HG03064 (cell line): Measurements from ENCODE around the gene ZNF765.
"Not testable (repeated sequence)": the region's sequence is repeated elsewhere in the genome, so short reads cannot be mapped to it uniquely, and the experiment has no call there.

Experiments used
- ATAC-seq: cut with Tn5 transposase; IDR thresholded peaks from one replicate; pipeline ENCODE4 v1.9.1; 2021; ENCODE audit warnings: low read depth; ENCODE audit not compliant: unreplicated experiment

Gene ZNF765

DNA sequence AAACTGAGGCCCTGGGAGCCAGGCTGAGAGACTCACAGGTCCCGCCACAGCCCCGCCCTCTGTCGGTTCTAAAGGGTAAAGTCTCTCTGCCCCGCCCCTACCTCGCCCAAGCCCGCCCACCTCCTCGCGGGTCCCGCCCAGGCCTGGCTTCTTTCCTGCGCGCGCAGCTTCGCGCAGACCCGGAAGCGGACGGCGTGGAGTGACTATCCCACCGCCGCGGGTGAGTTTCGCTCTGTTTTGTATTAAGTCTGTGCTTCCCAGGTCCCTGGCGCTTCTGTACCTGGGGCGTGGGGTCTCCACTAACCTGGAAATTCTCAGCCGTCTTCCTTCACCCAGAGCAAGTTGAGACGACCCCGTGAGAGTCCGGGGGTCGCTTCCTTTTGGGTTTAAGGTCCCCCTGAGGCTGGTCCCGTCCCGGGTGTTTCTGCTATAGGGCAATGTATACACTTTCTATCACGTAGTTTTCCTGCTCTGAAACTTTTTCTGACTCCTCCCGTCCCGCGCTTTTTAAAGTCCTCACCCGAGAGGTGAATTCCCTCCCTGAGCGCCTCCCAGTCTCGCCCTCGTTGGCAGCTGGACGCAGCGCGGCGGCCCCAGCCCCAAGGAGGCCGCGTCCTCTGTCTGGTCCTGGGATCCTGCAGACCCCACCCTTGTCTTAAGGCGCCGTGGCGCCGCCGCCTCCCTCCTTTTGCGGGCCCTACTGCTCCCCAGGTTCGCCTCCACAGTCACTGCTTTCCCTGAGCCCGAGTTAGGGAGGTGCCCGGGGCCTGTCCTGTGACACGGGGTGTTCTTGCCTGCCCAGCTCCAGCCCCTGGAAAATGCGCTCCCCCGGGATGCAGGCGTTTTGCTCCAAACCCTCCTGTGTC is at the start of gene ZNF765:
TSS of gene ZNF765 (plus strand) at position 176 of the 866 bp plus-strand sequence. CDS start 2,867 bp downstream, outside the sequence.
- peak; percentile 70 for ATAC-seq

DNA sequence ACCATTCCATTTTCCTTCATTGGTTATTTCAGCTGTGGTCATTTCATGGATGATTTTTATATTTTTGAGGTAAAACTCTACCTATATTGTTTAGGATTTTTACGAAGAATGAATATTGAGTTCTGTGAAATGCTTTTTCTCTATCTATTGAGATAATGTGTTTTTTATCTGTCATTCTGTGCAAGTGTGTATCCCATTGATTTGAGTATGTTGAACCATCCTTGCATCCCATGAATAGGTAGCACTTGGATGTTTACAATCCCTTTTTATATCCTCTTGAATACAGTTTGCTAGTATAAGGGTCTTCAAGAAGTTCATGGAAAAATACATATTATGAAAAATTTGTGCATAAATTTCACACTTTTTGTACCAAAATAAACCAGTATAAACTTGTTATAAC is 39.2 kb upstream of the ZNF765 start:
- no peak for ATAC-seq

DNA sequence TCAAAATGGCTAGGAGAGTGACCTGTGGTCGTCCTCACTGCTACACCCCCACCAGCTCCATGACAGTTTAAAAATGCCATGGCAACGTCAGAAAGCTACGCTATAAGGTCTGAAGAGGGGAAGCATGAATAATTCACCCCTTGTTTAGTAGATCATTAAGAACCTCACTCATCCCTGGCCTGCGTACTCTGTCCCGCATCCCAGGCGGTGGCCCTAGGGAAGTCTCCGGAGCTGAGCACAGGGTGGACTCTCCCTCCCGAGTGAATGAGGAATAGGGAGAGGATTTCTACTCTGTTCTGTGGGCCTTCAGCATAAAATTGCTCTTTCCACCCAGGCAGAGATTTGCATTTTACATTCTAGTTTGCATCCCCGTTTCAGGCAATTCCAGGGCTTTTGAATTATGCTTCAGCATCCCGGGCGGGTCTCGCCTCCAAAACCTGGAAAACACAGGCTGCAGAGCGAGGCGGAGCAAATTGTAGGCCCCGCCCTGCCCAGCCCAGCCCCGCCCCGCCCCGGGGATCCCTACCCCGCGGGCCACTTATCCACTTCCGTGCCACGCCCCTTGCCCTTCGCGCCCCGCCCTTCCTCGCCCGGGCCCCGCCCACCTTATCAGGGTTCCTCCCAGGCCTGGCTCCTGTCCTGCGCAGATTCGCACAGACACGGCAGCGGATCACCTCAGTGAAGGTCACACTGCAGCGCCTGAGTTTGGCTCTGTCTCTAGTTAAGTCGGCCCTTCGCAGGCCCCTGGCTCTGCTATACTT is 36.9 kb upstream of the ZNF765 start:
- no peak for ATAC-seq

DNA sequence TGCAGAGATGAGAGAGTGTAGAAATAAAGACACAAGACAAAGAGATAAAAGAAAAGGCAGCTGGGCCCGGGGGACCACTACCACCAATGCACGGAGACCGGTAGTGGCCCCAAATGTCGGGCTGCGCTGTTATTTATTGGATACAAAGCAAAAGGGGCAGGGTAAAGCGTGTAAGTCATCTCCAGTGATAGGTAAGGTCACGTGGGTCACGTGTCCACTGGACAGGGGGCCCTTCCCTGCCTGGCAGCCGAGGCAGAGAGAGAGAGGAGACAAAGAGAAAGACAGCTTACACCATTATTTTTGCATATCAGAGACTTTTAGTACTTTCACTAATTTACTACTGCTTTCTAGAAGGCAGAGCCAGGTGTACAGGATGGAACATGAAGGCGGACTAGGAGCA is 34.9 kb upstream of the ZNF765 start:
- not testable (repeated sequence) for ATAC-seq

DNA sequence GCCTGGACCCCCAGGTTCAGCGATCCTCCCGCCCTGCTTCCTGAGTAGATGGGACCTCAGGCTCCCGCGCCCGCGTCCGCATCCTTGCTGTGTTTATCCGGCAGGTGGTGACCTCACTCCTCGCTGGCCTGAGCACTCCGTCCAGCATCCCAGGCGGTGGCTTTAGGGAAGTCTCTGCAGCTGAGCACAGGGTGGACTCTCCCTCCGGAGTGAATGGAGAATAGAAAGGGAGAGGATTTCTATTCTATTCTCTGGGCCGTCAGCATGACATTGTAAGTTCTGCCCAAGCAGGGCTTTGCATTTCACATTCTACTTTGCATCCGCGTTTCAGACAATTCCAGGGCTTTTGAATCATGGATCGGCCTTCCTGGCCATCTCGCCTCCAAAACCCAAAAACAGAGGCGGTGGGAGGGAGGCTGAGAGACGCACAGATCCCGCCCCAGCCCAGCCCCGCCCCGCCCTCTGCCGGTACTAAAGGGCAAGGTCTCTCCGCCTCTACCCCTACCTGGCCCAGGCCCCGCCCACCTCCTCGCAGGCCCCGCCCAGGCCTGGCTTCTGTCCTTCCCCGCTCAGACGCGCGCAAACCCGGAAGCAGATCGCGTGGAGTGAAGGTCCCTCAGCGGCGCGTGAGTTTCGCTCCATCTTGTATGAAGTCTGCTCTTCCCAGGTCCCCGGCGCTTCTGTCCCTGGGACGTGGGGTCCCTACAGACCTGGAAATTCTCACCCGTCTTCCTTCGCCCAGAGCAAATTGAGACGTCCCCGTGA is 29.6 kb upstream of the ZNF765 start, which contains the start of gene ZNF525:
TSS of gene ZNF525 (plus strand) at position 572 of the 765 bp plus-strand sequence. CDS start 6,577 bp downstream, outside the sequence.
- peak; percentile 87 for ATAC-seq

DNA sequence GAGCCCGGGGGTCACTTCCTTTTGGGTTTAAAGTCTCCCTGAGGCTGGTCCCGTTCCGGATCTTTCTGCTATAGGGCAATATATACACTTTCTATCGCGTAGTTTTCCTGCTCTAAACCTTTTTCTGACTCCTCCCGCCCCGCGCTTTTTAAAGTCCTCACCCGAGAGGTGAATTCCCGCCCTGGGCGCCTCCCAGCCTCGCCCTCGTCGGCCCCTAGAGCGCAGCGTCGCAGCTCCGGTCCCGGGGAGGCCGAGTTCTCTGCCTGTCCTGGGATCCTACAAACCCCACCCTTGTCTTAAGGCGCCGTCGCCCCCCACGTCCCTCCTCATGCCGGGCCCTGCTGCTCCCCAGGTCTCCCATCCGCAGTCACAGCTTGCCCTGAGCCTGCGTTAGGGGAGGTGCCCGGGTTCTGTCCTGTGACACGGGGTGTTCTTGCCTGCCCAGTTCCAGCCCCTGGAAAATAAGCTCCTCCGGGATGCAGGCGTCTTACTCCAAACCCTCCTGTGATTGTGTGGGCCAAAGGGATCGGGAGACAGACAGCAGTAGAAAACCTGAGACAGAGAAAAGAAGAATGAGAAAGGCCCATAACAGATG is 29.0 kb upstream of the ZNF765 start:
- ATAC-seq: no peak

DNA sequence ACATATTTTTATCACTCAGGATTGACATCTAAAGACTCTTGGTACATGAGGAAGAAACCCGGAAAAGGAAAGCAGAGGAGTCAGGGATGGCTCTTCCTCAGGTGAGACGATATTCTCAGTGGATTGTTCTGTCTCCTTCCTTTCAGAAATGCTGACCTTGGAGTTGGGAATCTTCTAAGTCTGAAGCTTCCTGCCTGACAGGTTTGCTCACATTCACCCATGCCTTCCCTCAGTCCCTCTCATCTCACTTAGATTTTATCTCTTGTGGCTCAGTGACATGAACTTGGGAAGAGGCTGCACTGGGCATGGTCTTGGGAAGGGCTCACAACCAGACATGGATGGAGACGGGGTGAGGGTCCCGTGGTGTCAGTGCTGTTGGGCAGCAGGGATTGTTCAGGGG is 22.8 kb upstream of the ZNF765 start:
- no peak for ATAC-seq

DNA sequence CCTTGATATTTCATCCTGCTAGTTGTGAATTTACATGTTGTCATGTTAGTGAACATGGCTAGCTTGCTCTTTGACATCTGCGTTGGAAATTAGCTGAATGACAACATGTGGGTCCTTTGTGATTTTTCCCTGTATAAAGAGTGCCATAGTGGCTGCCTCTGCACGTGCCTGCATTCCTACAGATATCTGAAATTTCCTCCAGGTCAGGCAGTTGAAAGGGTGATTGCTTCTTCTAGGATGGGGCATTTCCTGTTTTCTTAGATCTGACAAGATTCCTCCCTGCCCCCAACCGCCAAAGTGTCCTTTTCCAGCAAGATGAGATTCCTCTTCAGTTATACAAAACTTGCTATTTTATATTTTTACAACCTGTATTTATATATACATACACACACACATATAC is 20.7 kb upstream of the ZNF765 start:
- no peak for ATAC-seq

DNA sequence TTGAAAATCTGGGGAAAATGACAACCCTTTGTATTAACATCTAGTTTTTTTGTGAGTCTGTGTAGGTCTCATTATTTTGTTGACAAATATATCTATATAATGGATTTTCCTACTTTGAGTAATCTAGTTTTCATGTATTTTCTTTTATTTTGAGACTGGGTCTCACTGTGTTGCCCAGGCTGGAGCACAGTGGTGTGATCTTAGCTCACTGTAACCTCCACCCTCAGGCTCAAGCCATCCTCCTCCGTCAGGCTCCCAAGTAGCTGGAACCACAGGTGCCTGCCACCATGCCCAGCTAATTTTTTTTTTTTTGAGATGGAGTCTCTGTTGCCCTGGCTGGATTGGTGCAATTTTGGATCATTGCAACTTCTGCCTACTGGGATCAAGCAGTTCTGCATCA is 20.2 kb upstream of the ZNF765 start:
- no peak for ATAC-seq

DNA sequence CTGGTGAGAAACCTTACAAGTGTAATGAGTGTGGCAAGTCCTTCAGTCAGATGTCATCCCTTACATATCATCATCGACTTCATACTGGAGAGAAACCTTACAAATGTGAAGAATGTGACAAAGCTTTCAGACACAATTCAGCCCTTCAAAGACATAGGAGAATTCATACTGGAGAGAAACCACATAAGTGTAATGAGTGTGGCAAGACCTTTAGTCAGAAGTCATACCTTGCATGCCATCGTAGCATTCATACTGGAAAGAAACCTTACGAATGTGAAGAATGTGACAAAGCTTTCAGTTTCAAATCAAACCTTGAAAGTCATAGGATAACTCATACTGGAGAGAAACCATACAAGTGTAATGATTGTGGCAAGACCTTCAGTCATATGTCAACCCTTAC is 13.6 kb upstream of the ZNF765 start:
- ATAC-seq: no peak

DNA sequence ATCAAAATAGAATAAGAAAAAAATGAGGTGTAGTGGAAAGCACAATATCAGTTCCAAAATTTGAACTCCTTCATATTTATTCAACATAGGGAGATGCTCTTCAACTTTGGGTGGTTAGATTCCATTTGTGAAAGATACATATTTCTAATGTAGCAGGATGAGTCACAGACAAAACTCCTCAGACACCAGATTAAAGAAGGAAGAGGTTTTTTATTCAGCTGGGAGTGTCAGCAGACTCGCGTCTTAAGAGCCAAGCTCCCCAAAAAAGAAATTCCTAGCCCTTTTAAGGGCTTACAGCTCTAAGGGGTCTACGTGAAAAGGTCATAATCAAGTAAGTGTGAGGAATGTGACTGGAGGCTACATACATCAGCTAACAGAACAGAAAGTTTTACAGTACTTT is 6.8 kb upstream of the ZNF765 start:
- no peak for ATAC-seq

DNA sequence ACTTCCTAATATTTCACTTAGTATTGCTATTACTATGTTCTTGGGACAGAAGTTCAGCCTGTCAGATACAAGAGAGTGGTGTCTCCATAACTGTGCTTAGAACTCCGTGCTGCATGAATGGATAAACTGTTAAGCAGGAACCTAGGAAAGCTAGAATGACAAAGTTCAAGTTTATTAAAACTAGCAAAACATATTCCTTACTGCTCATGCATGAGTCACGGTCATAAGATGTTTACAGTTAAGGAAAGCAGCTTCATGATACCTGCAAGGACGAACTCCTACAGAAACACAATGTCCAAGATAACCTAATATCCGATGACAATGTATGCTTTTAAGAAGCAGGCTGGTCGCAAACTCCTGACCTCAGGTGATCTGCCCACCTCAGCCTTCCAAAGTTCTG is 6.0 kb upstream of the ZNF765 start:
- ATAC-seq: no peak

DNA sequence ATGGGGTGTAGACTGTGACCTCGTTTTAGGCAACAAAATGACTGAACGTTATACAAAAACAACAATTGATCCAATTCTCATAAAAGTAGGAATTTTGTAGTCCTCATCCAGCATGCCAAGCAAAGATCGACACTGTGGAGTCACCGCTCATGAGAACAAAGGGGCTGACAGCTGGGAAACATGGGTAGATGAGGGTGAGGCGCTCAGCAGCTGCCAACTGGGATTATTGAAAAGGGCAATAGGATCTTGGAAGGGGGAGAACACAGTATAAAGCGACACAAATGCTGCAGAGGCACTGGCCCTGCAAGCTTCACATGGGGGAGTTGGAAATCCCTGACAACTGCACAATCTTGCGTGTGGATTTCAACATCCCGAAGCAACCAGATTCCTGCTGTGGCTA is 5.4 kb upstream of the ZNF765 start:
- no peak for ATAC-seq

DNA sequence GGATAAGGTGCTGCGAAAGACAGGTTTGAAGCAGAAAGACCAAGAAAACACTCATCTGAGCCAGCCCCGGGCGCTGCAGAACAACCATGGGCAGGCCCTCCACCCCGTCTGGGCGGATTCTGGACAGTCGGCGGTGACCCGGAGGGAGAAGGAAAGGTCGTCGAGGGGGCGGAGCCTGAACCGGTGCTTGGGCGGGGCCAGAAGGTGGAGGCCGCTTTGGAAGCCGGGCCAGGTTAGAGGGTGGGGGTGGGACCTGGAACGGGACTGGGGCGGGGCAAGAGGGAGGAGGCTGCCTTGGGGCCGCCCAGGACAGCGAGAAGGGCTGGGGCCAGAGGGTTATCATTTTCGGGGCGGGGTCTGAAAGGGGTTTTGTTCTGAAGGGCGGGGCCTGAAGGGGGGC is 5.0 kb upstream of the ZNF765 start:
- ATAC-seq: no peak

DNA sequence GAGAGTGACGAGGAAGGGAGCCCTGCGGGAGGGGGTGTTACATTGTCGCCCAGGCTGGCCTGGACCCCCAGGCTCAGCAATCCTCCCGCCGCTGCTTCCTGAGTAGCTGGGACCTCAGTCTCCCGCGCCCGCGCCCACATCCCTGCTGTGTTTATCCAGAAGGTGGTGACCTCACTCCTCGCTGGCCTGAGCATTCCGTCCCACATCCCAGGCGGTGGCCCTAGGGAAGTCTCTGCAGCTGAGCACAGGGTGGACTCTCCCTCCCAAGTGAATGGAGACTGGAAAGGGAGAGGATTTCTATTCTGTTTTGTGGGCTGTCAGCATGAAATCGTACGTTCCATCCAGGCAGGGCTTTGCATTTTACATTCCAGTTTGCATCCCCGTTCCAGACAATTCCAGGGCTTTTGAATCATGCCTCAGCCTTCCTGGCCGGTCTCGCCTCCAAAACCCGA is 401 bp upstream of the ZNF765 start:
- no peak for ATAC-seq

DNA sequence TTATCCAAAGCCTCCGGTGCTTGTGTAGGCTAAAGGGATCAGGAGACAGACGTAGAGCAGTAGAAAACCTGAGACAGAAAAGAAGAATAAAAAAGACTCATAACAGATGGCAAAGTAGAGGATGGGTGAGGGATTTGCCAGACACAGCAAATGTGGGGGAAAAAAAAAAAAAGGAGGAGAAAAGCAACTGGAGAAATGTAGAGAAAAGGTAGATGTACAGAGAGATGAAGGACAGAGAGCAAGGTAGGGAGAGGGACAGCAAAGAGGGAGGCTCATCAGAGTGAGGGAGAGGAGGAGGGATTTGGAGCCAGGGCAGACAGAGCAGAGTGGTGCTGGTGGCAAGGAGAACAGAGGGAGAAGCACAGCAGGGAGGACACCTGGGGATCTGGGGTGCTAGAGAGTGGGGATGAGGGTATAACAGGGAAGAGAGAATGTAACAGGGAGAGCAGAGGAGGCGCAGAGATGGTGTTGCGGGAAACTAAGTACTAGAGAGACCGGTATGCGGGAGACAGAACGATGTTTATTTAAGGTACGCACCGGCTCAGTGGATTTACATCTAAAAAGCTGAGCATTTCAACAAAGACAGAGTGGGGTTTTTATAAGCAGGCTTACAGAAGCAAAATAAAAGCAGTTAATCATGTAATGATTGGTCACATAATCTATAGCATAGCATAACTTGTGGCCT is 1.0 kb downstream of the ZNF765 start:
- ATAC-seq: not testable (repeated sequence)

DNA sequence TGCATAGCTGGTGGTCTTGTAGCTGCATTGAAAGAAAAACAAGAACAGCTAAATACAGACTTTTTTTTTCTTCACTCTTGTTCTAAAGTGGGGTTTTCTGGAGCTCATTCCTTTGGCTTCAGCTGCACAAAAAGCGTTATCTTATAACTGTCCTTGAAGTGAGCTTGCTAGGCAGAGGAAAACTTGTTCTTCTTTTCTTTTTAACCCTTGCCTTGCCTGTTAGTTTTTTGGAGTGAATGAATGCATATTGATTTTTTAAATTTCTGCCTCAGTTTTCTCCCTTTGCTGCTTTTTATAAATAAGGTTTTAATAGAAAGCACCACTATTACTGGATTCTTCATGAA is 1.5 kb downstream of the ZNF765 start:
- no peak for ATAC-seq

DNA sequence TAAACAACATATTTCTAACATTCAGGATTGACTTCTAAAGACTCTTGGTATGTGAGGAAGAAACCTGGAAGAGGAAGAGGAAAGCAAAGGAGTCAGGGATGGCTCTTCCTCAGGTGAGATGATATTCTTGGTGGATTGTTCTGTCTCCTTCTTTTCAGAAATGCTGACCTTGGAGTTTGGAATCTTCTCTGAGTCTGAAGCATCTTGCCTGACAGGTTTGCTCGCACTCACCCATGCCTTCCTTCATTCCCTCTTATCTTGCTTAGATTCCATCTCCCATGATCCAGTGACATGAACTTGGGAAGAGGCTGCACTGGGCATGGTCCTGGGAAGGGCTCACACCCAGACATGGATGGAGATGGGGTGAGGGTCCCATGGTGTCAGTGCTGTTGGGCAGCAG is 3.0 kb downstream of the ZNF765 start:
- ATAC-seq: not testable (repeated sequence)

DNA sequence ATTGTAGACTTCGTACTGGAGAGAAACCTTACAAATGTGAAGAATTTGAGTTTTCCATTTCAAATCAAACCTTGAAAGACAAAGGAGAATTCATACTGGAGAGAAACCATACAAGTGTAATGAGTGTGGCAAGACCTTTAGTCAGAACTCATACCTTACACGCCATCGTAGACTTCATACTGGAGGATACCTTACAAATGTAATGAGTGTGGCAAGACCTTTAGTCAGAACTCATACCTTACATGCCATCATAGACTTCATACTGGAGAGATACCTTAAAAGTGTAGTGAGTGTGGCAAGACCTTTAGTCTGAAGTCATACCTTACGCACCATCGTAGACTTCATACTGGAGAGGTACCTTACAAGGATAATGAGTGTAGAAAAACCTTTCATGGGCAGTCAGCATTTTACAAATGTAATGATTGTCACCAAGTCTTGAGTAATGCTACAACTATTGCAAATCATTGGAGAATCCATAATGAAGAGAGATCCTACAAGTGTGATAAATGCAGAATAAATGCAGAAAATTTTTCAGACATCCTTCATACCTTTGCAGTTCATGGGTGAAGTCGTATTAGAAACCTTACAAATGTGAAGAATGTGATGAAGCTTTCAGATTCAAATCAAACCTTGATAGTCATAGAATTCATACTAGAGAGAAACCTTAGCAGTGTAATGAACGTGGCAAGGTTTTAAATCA is 14.7 kb downstream of the ZNF765 start:
- no peak for ATAC-seq
